K562 (cell line): ENCODE measurements around the gene STON1. TPM values are rescaled to one million over a fixed set of nuclear protein-coding genes. Genes with fewer than 3 reads are reported as not detected.
A peak's percentile ranks its signal among the peaks of the same experiment; 100 is the strongest.

ENCODE experiments used
- FIP1L1 ChIP-seq: fragments of 200-400 bp; formaldehyde crosslinking; IDR thresholded peaks from 2 replicates; pipeline ENCODE4 v1.6.1; 2018; ENCODE audit warnings: mild to moderate bottlenecking, low read depth, low read length; ENCODE audit not compliant: poor library complexity, severe bottlenecking
- FOXM1 ChIP-seq, 2 experiments: fragments of 450-650 bp in 1 of 2; sonication (generic) in 1 of 2; formaldehyde crosslinking in 1 of 2; IDR thresholded peaks; 2 replicates each; pipeline versions ENCODE4 v1.6.1 to v1.9.0; 2017 to 2022; ENCODE audit warnings: low read depth in 2 of 2, mild to moderate bottlenecking in 2 of 2, missing genetic modification reagents in 1 of 2, moderate library complexity in 1 of 2
- HNRNPUL1 ChIP-seq: fragments of 200-400 bp; formaldehyde crosslinking; IDR thresholded peaks from 2 replicates; pipeline ENCODE4 v1.6.1; 2017; ENCODE audit warnings: low read length
- LEF1 ChIP-seq: fragments of 450-650 bp; IDR thresholded peaks from 2 replicates; pipeline ENCODE4 v1.6.1; 2016; ENCODE audit warnings: mild to moderate bottlenecking
- PBX2 ChIP-seq, 2 experiments: IDR thresholded peaks in 1 of 2; conservative IDR thresholded peaks in 1 of 2; 2 replicates each; pipeline ENCODE4 v1.6.1; 2016; ENCODE audit warnings: low read depth in 2 of 2, mild to moderate bottlenecking in 1 of 2, missing compliant biosample characterization in 1 of 2, missing genetic modification characterization in 1 of 2, moderate library complexity in 1 of 2
- PKNOX1 ChIP-seq: fragments of 450-650 bp; IDR thresholded peaks from 2 replicates; pipeline ENCODE4 v1.6.1; 2016
- ZNF57 ChIP-seq: fragments of 450-650 bp; formaldehyde crosslinking; IDR thresholded peaks from 2 replicates; pipeline ENCODE4 v1.4.0; 2020; ENCODE audit warnings: mild to moderate bottlenecking, moderate library complexity
- ZNF584 ChIP-seq: fragments of 200-800 bp; sonication (Bioruptor generic); IDR thresholded peaks from 2 replicates; pipeline ENCODE4 v1.6.1; 2016; ENCODE audit warnings: low read depth, mild to moderate bottlenecking, missing genetic modification characterization, missing compliant biosample characterization
- polyA plus RNA-seq, 8 experiments: library from polyadenylated mRNA; depleted of rRNA in 4 of 8; stranded (reverse) in 5 of 8; unstranded in 3 of 8; fragments of >200 nt; fragmentation: Nextera tagmentation in 2 of 8; fragmentation: Illumina TruSeq in 1 of 8; extraction: Ambion mirVana in 2 of 8; extraction: Trizol in 1 of 8; gene quantifications; 2 replicates each; pipeline versions ENCODE4 v1.2.1 to v1.2.3, GENCODE V29; 2011 to 2014; ENCODE audit warnings: inconsistent platforms in 1 of 8, missing spikeins in 1 of 8
- total RNA-seq, 7 experiments: library from RNA; depleted of rRNA in 6 of 7; stranded (reverse); fragments of >200 nt in 6 of 7; fragmentation: Illumina TruSeq in 2 of 7; extraction: Trizol in 2 of 7; gene quantifications; 2 replicates each; pipeline versions ENCODE4 v1.2.1 to v1.2.3, GENCODE V29; 2011 to 2021; ENCODE audit warnings: low replicate concordance in 1 of 7

The STON1 gene
- total and polyA plus RNA-seq, 9 of the 15 experiments (the other 6 are each of a cell fraction or from before 2014, with no cell fraction given): 0.07 to 1.2 (median 0.55) TPM

DNA sequence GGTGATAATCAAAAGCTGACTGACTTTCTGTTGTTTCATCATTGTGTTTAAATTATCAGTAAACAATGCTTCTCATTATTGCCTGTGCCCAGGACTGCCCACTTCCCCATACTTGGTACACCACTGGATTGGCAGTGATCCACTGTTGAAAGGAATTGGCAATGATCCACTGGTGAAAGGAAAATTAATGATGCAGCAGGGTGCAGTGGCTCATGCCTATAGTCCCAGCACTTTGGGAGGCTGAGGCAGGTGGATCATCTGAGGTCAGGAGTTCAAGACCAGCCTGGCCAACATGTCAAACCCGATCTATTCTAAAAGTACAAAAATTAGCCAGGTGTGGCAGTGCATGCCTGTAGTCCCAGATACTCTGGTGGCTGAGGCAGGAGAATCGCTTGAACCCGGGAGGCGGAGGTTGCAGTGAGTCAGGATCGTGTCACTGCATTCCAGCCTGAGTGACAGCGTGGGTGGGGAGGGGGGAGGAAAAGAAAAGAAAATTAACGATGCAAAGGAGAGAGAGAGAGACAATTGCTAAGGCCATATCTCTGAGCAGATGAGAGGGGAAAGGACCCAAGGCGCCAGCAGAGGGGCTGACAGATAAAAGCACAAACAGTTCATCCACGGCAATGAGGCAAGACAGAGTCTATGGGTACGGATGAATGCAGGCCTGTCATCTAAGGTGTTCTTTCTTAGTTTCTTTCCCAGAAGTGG lies 77.5 kb downstream of the STON1 start (continued):
- TF ChIP-seq ZNF584 (no peak), FOXM1 (IDR thresholded peaks at IDR 0.05; ENCODE audit: low read depth) (no peak; the same call in 1 of the 2 replicates), FOXM1 (CRISPR knock-in tag; IDR thresholded peaks at IDR 0.05; ENCODE audit: low read depth) (no peak), LEF1 (0 out of 2 replicates have a peak, but pooled peaks have one; percentile 37), PBX2 (CRISPR knock-in tag; IDR thresholded peaks at IDR 0.05; ENCODE audit: low read depth) (no peak; the same call in 1 of the 2 replicates), PBX2 (tag; conservative IDR thresholded peaks at IDR 0.05; ENCODE audit: low read depth) (peak; percentile 75), FIP1L1 (no peak), PKNOX1 (peak; percentile 97), ZNF57 (CRISPR knock-in tag) (no peak), HNRNPUL1 (no peak)
